ENCODE data around the gene HLA-B.
A peak's percentile ranks its signal among the peaks of the same experiment; 100 is the strongest.

The HLA-B gene

GRCh38 chr6:31308050-31308844 is 48.7 kb downstream of the HLA-B start:
- peak; percentile 30 to 65 for DNase-seq (ENCODE audit: low read depth in 1 of 2, low spot score in 1 of 2)

- DNase-seq (ENCODE audit: low read depth in 1 of 2, low spot score in 1 of 2), result no peak
These were observed 49.3 kb downstream of the HLA-B start for GRCh38 chr6:31307669-31308049.

GRCh38 chr6:31305703-31306219 is 51.2 kb downstream of the HLA-B start:
- no peak for DNase-seq (ENCODE audit: low read depth in 1 of 2, low spot score in 1 of 2)

GRCh38 chr6:31304683-31305082 is 52.3 kb downstream of the HLA-B start:
- DNase-seq (ENCODE audit: low read depth in 1 of 2, low spot score in 1 of 2), result no peak
